Right atrium auricular region (tissue), 2 donors: ENCODE data around the gene EPN2. TPM values are rescaled to one million over a fixed set of nuclear protein-coding genes. Genes with fewer than 3 reads are reported as not detected.
A peak's percentile ranks its signal among the peaks of the same experiment; 100 is the strongest.

ENCODE experiments used
- DNase-seq: peaks from one replicate; pipeline ENCODE4 v3.0.0-alpha.2; 2019; ENCODE audit warnings: low spot score
- H3K27ac ChIP-seq, 2 donors: fragments of 200-600 bp; sonication (generic); 1 replicate in 1 of 2; 2 replicates in 1 of 2; pipeline ENCODE4 v1.5.1; 2016 to 2019
- H3K27me3 ChIP-seq, 2 donors: fragments of 200-600 bp; sonication (generic); one replicate each; pipeline versions ENCODE4 v1.5.1 to v1.6.0; 2017 to 2019
- H3K36me3 ChIP-seq: fragments of 200-600 bp; sonication (generic); one replicate; pipeline ENCODE4 v1.5.1; 2016
- H3K4me1 ChIP-seq, 2 donors: fragments of 200-600 bp; sonication (generic); one replicate each; pipeline versions ENCODE4 v1.5.1 to v1.6.0; 2017 to 2019
- H3K4me3 ChIP-seq, 2 donors: fragments of 200-600 bp; sonication (generic); 1 replicate in 1 of 2; 2 replicates in 1 of 2; pipeline ENCODE4 v1.5.1; 2017 to 2019; ENCODE audit warnings: mild to moderate bottlenecking in 1 of 2, moderate library complexity in 1 of 2
- H3K9me3 ChIP-seq, 2 donors: fragments of 200-600 bp; sonication (generic); one replicate each; pipeline ENCODE4 v1.5.1; 2019
- CTCF ChIP-seq, 2 donors: fragments of 200-600 bp; sonication (generic); IDR thresholded peaks; one replicate each; pipeline ENCODE4 v1.5.1; 2019; ENCODE audit warnings: antibody characterized with exemption in 2 of 2
- total RNA-seq, 2 donors: library from RNA; depleted of rRNA; stranded (reverse); fragments of >200 nt; gene quantifications; one replicate each; pipeline ENCODE4 v1.1.0, GENCODE V29; 2016

The EPN2 gene
- total RNA-seq, 2 donors from 2014 or later, result 68.0 to 73.1 TPM

- DNase-seq, result no peak
- peaks cover 29% of the 10 kb centered on the region for H3K36me3 ChIP-seq
- no peak overlapping the region for H3K27ac ChIP-seq
- H3K9me3 ChIP-seq, result no peaks in the 10 kb centered on the region
- TF ChIP-seq CTCF (IDR thresholded peaks at IDR 0.05), result no peak
- peaks cover 0 to 30% of the 10 kb centered on the region in 2 donors for H3K4me1 ChIP-seq
- no peak overlapping the region for H3K4me3 ChIP-seq
- no peaks in the 10 kb centered on the region for H3K27me3 ChIP-seq
Observed at GRCh38 chr17:19332371-19333131, 95.4 kb downstream of the EPN2 start.

DNA sequence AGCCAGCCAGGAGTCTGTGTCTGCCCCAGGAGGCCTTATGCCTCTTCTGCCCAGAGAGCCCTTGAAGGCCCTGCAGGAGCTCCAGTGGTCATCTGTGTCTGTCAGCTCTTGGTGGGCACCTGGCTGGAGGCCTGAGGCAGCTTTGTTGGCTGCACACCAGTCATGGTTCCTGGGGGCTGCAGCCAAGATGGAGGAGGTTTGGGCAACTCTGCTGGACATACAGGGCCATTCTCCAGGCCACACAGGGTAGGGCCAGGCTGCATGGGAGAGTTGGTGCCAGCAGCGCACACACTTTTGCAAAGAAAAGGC is 95.9 kb downstream of the EPN2 start:
- Histone ChIP-seq H3K36me3 (peaks cover 29% of the 10 kb centered on the region), H3K27me3 (no peaks in the 10 kb centered on the region), H3K9me3 (no peaks in the 10 kb centered on the region), H3K27ac (no peak overlapping the region), H3K4me1 (peaks cover 0 to 35% of the 10 kb centered on the region in 2 donors), H3K4me3 (no peak overlapping the region)
- DNase-seq, result no peak
- no peak for TF ChIP-seq CTCF (IDR thresholded peaks at IDR 0.05)

DNA sequence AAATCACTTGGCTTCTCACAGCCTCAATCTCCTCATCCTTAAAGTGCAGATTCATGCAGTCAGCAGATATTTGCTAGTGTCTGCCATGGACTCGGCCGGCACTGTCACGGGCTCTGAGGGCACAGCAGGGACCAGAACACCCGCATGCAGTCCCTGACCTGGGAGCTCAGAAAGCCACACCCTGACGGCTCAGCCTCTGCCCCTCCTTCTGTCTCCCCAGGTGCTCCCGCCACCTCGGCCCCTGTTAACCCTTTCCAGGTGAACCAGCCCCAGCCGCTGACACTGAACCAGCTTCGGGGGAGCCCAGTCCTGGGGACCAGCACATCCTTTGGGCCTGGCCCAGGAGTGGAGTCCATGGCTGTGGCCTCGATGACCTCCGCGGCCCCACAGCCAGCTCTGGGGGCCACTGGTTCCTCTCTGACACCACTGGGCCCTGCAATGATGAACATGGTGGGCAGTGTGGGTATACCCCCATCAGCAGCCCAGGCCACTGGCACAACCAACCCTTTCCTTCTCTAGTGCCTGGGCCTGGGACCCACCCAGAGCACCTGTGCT is 96.6 kb downstream of the EPN2 start:
- Histone ChIP-seq H3K27ac (no peak overlapping the region), H3K4me3 (no peak overlapping the region), H3K36me3 (peaks cover 22% of the 10 kb centered on the region), H3K9me3 (no peaks in the 10 kb centered on the region), H3K4me1 (peaks cover 0 to 41% of the 10 kb centered on the region in 2 donors), H3K27me3 (no peaks in the 10 kb centered on the region)
- DNase-seq, result no peak
- TF ChIP-seq CTCF (IDR thresholded peaks at IDR 0.05), result no peak

DNA sequence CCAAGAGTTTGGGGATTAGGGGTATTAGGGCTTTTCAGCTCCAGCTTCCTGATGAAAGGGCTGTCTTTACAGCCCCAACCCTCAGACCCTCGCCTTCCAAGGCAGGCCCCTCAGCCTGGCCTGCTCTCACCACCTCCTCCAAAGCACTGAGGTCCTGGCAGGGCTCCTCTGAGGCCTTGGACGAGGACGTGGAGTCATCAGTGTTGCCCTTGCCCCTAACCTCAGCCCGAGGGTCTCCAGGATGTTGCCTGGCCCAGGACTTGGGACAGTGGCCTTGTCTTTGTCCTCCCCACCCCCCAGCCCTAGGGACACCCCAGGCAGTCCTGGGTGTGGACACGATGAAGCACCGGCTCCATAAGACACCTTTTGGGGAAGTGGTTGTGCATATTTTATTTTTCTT is 97.2 kb downstream of the EPN2 start:
- no peaks in the 10 kb centered on the region for H3K9me3 ChIP-seq
- peaks cover 0 to 41% of the 10 kb centered on the region in 2 donors for H3K4me1 ChIP-seq
- DNase-seq, result no peak
- no peak overlapping the region for H3K27ac ChIP-seq
- no peak overlapping the region for H3K4me3 ChIP-seq
- H3K27me3 ChIP-seq, result no peaks in the 10 kb centered on the region
- H3K36me3 ChIP-seq, result peaks cover 18% of the 10 kb centered on the region
- TF ChIP-seq CTCF (IDR thresholded peaks at IDR 0.05), result no peak

DNA sequence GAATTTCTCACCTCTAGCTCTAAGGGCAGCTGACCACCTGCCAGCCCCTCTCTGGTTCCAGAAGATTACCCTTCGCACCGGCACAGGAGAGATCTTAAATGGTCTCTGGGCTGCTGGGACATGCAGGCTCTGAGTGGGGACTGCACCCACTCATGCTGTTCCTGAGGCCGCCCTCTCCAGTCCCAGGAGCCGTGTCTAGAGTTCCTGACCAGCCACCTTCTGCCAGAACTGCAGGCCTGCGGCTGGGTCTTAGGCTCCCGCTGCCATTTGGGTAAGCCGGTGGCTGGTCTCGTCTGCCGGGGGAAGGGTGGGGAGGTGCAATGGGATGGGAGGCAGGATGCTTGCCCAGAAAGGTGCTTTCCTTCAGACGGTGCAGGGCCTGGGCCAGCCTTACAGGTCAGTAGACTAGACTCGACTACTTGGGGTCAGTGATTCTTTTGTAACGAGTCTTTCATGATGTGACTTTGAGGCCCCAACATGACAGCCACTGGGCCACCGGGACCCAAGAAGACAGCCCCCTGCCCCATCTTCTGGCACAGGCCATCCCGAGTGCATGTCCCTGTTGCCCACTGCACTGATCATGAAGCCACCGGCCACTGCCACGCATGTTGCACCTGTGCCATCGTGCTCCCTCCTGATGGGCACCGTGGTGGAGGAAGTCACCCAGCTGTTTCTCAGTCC is 98.9 kb downstream of the EPN2 start:
- peak overlapping the region in 1 of 2 donors; percentile 76 for H3K27ac ChIP-seq
- H3K9me3 ChIP-seq, result no peaks in the 10 kb centered on the region
- H3K36me3 ChIP-seq, result peaks cover 13% of the 10 kb centered on the region
- H3K4me1 ChIP-seq, result peaks cover 0 to 38% of the 10 kb centered on the region in 2 donors
- no peak overlapping the region for H3K4me3 ChIP-seq
- TF ChIP-seq CTCF (IDR thresholded peaks at IDR 0.05), result no peak
- H3K27me3 ChIP-seq, result no peaks in the 10 kb centered on the region
- no peak for DNase-seq
